GM21825 (cell line): ENCODE data around the gene CHRNA4.

Experiments
- ATAC-seq: cut with Tn5 transposase; IDR thresholded peaks from one replicate; pipeline ENCODE4 v1.9.1; 2021; ENCODE audit warnings: mild to moderate bottlenecking, moderate library complexity; ENCODE audit not compliant: unreplicated experiment

The CHRNA4 gene

DNA sequence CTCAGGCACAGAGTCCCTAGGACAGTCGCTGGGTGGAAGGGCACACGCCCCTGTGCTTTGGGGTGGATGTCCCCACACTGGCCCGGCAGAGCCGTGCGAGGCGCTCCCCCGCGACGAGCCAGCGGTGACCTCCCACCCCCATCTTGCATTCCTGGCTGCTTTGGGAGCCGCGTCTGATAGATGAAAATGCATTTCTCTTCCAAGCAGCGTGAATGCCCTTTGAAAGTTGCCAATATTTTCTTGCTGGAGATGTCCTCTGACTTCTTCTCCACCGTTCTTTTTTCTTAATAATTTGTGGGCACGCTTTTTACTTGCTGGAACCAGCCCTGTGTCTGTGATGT is 38.2 kb downstream of the CHRNA4 start:
- ATAC-seq, result no peak

DNA sequence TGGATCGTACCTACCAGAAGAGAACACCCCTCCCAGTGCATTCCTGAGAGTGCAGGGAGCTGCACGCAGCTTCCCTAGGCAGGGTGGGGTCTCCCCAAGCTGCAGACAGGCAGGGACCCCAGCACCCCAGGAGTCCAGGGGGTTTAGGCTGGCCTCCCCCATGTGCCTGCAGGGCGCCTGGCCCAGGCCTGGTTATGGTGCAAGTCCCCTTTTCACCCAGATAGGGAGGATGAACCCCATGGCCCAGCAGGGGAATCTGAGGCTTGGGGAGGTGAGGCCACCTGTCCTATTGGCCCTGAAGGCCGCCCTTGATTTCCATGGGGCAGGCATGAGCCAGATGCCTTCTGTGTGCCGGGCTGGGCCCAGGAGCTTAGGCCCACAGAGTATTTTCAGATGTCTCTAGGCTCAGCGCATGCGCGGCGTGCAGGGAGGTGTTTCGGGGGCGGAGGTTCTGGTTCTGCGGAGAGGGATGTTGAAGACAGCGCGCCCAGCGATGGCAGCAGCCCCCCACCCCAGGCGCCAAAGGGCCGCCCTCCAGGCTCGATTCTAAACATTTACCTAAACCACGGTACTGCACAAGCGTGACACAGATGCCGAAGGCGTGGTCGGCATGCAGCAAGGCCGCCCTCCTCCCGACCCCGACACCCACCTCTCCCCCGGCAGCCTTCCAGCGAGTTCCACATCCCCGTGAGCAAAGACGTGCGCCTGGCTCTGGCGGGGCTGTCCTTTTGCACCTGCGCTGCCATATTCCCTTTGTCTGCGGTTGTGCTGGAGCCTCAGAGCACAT is 38.8 kb downstream of the CHRNA4 start:
- ATAC-seq, result no peak

DNA sequence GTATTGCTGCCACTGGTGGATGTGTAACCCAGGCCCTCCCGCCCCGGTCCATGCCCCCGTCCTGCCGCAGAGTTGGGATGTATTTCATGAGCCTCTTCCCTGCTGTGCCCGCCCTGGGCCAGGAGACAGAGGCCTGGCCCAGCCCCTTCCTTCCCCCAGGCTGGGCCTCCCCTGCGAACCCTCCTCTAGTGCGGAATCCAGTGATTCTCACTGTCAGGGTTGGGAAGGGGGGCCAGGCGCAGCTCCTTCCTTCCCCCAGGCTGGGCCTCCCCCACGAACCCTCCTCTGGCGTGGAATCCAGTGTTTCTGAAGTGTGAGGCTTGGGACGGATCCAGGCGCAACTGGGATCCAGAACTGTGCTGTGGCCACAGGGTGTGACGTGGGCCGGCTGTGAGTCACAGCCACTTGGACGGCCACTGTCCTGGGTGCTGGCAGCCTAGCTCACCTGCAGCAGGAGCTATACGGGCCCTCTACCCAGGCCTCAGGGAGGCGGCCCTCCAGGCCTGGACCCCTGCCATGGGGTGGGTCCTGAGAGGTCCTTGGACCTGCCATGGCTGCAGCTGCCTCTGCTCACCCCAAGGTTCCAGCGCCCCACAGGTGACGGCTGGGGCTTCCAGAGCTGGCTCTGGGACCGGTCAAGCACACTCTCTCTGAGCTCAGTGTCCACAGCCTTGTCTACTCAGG is 39.9 kb downstream of the CHRNA4 start:
- no peak for ATAC-seq

DNA sequence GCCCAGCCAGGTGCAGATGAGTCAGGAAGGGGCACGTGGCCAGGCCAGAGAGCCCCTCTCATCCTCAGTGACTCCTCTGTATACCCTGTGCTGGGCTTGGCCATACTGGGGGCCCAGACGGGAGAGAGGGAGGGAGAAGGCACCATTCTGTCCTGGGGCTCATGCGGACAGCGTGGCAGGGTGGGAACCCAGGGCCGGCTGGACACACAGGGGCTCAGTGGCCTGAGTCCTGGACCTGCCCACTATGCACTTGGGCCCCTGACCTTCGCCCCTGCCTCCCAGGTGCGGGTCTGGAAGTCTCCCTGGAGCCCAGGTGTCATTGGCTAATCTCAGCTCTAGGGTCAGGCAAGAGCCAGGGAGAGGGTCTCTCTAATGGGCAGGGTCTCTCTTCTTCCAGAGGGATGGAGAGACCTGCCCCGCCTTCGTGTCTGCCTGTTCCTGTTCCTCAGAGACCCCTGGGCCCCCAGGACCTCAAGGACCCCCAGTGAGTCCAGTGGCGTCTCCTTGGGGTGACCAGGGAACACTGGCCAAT is 40.5 kb downstream of the CHRNA4 start:
- no peak for ATAC-seq

DNA sequence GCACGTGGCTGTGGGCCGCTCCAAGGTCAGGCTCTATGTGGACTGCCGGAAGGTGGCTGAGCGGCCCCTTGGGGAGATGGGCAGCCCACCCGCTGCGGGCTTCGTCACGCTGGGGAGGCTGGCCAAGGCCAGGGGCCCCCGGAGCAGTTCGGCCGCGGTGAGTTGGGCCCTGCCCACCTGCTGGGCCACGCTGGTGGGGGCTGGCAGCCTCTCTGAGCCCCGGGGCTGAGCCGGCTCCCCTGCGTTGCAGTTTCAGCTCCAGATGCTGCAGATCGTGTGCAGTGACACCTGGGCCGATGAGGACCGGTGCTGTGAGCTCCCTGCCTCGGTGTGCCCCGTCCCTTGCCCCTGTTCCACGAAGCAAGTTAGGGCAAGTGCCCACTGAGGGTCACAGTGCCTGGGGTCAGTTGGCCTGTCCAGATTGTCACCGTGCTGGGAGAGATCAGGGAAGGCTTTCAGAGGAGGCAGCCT is 41.1 kb downstream of the CHRNA4 start:
- ATAC-seq, result no peak

DNA sequence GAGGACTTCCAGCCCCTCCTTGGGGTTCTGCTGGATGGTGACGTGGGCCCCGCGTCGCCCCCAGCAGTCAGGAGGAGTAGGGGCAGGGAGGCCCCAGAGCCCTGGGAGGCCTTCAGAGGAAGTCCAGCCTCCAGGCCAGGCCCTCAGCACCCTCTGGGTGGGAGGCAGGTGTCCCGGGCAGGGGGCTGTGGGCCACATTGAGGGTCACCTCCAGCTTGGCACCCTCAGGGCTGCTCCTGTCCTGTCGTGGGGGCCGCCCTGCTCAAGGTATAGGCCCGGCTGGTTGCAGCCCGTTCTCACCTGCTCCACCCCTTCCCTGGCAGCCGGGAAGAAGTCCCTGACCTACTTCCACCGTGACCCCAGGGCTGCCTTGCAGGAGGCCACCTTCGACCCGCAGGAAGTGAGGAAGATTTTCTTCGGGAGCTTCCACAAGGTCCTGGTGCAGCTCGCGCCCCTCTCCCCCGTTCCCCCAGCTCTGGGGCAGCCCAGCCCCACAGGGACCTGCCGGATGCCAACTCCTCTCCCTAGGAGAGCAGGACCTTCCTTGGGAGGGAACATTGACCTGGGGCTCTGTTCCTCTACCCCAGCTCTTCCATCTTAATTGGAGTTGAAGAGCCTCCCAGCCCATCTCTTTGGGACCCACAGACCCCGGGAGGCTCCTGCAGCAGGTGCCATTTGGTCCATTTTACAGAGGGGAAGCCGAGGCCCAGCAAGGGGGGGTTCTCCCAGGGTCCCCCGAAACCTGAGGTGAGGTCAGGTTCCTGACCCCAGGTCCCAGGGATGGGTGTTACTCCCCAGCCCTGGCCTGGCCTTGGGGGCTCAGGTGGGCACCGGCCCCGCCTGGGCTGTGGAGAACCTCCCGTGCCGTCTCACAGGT is 41.7 kb downstream of the CHRNA4 start:
- no peak for ATAC-seq

DNA sequence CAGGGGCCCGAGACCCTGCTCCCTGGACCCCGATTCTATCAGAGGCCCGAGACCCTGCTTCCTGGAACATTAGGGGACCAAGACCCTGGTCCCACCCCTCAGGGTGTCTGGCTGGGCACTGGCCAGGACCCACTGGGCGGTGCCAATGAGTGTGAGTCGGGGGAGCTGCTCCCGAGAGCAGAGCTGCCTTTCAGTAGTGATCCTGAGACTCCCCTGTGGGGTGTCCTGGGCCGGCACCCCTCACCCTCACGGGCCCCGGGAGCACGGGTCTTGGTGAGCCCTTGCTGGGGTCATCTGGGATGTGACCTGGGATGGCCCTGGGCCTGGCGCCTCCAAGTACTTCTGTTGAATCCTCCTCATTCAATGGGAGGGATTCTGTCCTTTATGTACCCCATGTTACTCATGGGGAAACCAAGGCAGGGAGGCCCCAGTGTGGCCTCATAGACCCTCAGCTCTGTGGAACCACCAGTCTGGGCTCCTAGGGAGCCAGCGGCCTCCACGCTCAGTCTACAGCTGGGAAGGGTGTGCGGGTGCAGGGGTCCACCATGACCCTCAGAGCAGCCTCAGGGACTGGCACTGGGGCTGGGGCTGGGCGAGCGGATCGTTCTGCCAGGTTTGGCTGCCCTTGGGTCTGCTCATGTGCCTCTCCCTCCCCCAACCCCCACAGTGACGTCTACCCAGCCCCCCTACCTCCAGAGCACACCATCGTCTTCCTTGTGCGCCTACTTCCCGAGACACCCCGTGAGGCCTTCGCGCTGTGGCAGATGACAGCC is 42.6 kb downstream of the CHRNA4 start:
- no peak for ATAC-seq

DNA sequence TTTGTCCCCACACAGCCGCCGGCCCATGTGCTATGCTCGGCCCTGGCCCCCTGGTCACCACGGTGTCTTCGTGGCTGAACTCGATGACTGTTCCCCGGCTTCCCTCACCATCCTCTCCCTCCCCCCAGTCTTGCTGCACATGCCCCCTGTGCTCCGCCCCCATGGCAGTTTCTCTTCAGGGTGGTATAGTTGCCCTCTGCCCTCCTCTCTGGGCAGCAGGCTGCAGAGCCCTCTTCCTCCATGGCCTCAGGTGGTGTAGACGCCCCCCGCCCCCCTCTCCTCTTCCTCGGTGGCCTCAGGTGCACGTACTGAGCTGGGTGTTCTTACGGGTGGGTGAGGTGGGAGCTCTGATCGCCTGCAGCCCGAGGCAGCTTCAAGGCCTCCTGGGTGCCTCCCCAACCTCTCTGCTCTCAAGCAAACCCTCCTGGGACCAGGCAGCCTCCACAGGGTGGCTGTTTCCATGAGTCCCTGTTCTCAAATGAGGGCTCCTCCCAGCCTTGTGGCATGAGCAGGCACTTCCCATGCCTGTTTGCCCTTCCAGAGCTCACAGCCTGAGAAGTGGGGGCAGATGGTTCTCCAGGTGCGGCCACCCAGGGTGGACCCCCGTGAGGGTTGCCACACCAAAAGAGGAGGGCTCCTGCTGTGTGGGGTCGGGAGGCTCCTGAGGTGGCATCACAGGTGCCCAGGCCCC is 43.4 kb downstream of the CHRNA4 start:
- ATAC-seq, result no peak

DNA sequence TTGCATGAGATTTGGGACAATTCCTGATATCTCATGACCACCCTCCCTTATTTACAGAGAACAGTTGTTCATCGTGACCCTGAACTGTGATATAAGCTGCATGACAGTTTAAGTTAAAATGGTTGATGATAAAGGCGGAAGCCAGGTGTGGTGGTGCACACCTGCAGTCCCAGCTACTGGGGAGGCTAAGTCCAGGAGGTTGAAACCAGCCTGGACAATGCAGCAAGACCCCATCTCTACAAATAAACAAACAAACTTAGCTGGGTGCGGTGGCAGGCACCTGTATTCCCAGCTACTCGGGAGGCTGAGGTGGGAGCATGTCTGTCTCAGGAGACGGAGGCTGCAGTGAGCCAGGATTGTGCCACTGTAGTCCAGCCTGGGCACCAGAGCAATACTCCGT is 44.1 kb downstream of the CHRNA4 start:
- ATAC-seq, result no peak

DNA sequence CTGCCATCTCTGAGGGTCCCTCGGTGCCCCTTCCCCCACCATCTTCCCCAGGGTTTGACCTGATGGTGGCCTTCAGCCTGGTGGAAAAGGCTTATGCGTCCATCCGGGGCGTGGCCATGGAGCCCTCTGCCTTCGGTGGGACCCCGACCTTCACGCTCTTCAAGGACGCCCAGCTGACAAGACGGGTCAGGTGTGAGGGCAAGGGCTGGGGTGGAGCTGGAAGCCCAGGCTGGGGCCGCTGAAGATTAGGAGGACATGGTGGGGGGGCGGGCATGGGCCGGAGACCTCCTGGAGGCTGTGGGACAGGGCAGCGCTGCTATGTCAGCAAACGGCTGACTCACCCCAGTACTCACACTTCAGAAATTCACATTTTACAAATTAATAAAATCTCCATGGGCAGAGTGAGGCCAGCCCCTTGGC is 44.6 kb downstream of the CHRNA4 start:
- ATAC-seq, result no peak

DNA sequence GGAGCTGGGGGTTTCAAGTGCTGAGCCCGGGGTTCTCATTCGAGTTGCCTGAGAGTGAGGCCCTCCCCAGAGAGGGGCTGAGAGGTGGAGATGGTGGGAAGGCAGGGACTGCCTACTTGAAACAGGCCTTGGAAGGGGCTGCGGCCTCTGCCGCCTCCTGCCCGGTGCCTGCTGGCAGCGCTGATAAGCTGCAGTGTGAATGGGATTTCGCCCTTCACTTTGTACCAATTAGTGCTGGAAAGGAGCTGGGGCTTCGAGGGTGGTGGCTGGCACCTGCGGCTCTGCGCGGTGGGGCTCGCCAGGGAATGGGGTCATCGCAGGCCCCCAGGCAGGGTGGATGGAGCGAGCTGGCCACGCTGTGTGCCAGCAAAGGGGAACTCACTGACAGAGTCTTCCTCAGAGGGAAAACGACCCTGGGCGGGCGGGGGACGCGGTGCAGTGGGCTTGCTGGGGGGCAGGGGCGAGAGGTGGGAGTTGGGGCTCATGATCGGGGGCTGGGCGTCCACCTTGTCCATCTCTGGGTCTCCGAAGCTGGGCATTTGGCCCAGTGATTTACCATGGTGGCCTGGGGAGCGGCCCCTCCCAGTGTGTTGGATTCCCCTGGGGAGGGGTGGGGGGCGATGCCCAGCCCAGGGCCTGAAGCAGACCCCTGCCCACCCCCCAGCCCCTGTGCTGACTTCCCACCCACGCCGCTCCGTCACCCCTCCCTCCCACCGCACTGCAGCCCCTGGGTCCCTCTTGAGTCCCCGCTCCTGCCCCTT is 45.2 kb downstream of the CHRNA4 start:
- no peak for ATAC-seq

DNA sequence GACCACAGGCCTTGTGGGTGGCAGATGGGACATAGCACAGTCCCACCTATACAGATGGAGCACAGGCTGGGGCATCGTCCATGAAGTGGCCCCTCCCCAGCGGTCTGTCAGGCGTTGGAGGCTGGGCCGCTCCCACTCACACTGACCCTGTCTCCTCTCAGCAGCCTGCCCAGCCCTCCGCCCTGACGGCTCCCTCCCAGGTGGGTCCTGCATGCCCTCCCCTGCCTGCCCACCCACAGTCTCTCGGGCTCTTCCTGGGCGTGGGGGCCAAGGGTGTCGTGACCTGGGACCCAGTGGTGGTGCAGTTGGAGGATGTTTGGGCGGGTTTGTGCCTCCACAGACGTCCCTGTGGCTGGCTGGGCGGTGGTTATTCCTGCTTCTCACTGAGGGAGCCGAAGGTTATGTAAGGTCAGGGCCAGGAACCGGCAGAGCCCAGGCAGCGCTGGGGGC is 45.9 kb downstream of the CHRNA4 start:
- ATAC-seq, result no peak

DNA sequence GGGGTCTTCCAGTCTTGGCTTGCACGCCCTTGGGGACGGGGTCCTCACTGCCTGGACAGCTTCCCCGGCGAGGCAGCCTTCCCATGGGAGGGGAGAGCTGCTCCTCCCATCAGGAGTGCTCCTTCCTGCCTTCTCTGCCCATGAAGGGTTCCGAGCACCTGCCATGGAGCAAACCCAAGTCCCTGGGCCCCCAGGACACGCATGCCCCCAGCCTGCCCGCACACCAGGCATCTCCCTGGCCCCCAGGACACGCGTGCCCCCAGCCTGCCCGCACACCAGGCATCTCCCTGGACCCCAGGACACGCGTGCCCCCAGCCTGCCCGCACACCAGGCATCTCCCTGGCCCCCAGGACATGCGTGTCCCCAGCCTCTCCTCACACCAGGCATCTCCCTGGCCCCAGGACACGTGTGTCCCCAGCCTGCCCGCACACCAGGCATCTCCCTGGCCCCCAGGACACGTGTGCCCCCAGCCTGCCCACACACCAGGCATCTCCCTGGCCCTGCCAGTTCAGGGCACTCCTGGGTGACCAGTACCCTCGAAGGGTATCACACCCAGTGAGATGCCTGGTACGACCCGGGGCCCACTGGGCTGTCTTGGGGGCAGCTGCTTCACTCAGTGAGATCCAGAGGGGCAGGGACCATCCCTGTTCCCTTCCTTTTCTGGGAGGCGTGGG is 46.4 kb downstream of the CHRNA4 start:
- no peak for ATAC-seq

DNA sequence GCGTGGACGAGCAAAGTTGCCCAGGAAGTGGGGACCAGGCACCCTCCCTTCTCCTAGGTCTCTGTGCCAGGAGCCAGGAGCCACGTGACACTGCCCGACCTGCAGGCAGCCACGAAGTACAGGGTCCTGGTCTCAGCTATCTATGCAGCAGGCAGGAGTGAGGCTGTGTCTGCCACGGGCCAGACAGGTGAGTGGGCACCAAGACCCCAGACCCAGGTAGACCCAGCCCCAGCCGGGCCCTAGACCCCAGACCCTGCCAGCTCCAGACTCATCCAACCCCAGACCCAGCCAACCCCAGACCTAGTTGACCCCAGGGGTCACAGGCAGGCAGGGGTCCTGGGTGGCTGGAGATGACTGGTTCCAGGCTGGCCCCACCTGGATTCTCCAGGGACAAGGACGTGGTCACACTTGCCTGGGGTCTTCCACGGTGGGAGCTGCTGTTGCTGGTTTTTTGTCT is 47.1 kb downstream of the CHRNA4 start:
- no peak for ATAC-seq

DNA sequence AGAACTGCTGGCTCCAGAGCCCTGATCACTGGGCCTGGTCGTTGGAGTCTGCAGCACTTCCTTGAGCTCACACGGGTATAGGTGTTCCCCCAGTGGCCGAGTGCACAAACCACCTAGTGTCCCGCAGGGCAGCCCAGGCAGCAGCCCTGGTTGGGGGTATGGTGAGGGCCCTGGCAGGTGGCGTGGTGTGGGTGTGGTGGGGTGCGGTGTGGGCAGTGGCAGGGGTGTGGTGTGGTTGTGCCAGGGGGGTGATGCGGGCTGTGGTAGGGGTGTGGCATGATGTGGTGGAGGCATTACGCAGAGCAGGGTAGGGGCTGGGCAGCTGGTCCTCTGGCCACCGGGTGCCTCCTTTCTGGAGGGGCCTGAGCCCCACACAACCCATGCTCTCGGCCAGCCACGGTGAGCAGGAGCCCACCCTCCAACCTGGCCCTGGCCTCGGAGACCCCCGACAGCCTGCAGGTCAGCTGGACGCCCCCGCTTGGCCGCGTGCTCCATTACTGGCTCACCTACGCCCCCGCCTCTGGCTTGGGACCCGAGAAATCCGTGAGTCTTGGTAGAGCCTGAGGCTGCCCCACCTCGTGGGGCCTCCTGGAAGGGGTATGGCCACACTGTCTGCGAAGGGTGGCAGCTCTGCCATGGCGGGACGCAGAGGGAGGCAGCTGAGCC is 47.7 kb downstream of the CHRNA4 start:
- ATAC-seq, result no peak

DNA sequence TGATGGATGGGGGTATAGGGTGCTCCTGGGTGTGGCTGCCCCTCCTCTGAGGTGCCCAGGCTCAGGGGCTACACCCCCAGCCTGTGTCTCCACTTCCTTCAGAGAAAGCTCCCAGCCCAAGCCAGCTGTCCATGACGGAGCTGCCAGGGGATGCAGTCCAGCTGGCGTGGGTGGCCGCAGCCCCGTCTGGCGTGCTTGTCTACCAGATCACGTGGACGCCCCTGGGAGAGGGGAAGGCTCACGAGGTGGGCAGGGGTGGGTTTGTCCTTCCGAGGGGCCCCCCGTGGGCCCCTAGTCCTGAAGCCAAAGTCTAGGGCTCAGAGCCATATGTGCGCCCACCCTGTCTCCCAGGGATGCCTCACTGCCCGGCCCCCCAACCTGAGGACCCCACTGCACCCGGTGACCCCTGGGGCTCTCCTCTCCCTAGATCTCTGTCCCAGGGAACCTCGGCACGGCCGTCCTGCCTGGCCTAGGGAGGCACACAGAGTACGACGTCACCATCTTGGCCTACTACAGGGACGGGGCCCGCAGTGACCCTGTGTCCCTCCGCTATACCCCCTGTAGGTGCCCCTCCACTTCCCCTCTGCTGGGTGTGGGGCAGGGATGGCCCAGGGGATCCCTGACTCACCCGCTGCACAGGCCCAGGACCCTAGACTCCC is 48.3 kb downstream of the CHRNA4 start:
- no peak for ATAC-seq

DNA sequence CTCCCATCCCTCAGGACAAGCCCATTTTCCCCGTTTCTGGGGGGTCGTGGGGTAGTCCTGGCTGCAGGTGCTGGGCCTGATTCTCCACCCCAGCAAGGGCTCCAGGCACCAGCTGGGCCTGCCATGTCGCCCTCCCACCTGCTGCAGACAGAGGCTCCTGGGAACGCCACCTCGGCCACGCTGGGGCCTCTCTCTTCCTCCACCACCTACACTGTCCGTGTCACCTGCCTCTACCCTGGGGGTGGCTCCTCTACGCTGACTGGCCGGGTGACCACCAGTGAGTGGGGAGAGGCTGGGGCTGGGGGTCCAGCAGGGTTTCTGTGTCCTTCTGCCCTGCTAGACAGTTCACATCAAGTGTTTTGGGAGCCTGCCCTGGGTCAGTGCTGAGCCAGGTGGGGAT is 48.9 kb downstream of the CHRNA4 start:
- no peak for ATAC-seq
